Left lung (tissue), 10 donors: ENCODE results near the gene ZNF730. TPM values are rescaled to one million over a fixed set of nuclear protein-coding genes. Genes with fewer than 3 reads are reported as not detected.
"Not testable (repeated sequence)": the region's sequence is repeated elsewhere in the genome, so short reads cannot be mapped to it uniquely, and the experiment has no call there.

ENCODE experiments used
- ATAC-seq: fragments of 200-7000 bp; cut with Tn5 transposase; one replicate; pipeline ENCODE4 v1.9.1; 2020; ENCODE audit warnings: moderate library complexity
- DNase-seq, 4 donors: peaks; one replicate each; pipeline ENCODE4 v3.0.0-alpha.2; 2013 to 2020
- H3K27ac ChIP-seq, 2 donors: fragments of 200-600 bp; sonication (generic) in 1 of 2; one replicate each; pipeline versions ENCODE4 v1.5.0 to v1.8.0; 2020 to 2021
- H3K27me3 ChIP-seq, 2 donors: fragments of 200-600 bp; sonication (generic) in 1 of 2; one replicate each; pipeline versions ENCODE4 v1.5.0 to v1.8.0; 2020 to 2021
- H3K36me3 ChIP-seq, 2 donors: fragments of 200-600 bp; sonication (generic) in 1 of 2; one replicate each; pipeline versions ENCODE4 v1.5.0 to v1.8.0; 2020 to 2021
- H3K4me1 ChIP-seq, 2 donors: fragments of 200-600 bp; one replicate each; pipeline ENCODE4 v1.8.0; 2021
- H3K4me3 ChIP-seq, 2 donors: fragments of 200-600 bp; sonication (generic) in 1 of 2; one replicate each; pipeline versions ENCODE4 v1.5.0 to v1.8.0; 2020 to 2021; ENCODE audit warnings: mild to moderate bottlenecking in 1 of 2
- H3K9me3 ChIP-seq, 2 donors: fragments of 200-600 bp; sonication (generic) in 1 of 2; one replicate each; pipeline versions ENCODE4 v1.5.0 to v1.8.0; 2020 to 2021
- CTCF ChIP-seq, 2 donors: fragments of 200-600 bp; sonication (generic) in 1 of 2; IDR thresholded peaks; one replicate each; pipeline versions ENCODE4 v1.5.0 to v1.8.0; 2021; ENCODE audit warnings: antibody characterized with exemption in 2 of 2
- intact Hi-C, 2 donors: fragments of 100-400 bp; cut with DNase I; formaldehyde crosslinking; loops; one replicate each; pipeline versions ENCODE4 v1.11.2 to v1.14.2; 2022
- polyA plus RNA-seq, 6 donors: library from polyadenylated mRNA; unstranded; fragments of 120-200 nt; gene quantifications; one replicate each; pipeline ENCODE4 v1.2.1, GENCODE V29; 2013; ENCODE audit not compliant: insufficient read length in 6 of 6
- total RNA-seq, 2 donors: library from RNA; stranded (reverse); fragmentation: NEBNext Ultra II Directional; extraction: Animal tissue kit (Norgen Biotek cat#: 25700); gene quantifications; one replicate each; pipeline ENCODE4 v1.2.1, GENCODE V29; 2021
- donor health status: DM: no; HTN: yes; CAD: no.
- donor health status: DM: no; HTN: no; CAD: no.

Gene ZNF730
- total and polyA plus RNA-seq, 8 donors, result 2.8 to 14.0 (median 10.6) TPM

- intact Hi-C loops, result no loop called here
- Histone ChIP-seq H3K4me1 (no peaks in the 10 kb centered on the region), H3K9me3 (peaks cover 0 to 28% of the 10 kb centered on the region in 2 donors), H3K36me3 (peaks cover 0 to 12% of the 10 kb centered on the region in 2 donors), H3K4me3 (no peak overlapping the region), H3K27ac (no peak overlapping the region), H3K27me3 (no peaks in the 10 kb centered on the region)
- TF ChIP-seq CTCF (IDR thresholded peaks at IDR 0.05), result no peak
- DNase-seq (no peak), ATAC-seq (no peak)
These were observed 15.6 kb upstream of the ZNF730 start for GRCh38 chr19:23101241-23101640.

- H3K4me3 ChIP-seq, result no peak overlapping the region
- DNase-seq, result no peak
These were observed 1.6 kb downstream of the ZNF730 start for GRCh38 chr19:23118400-23118799.

GRCh38 chr19:23134211-23134610 is 17.4 kb downstream of the ZNF730 start:
- H3K4me1 ChIP-seq, intact Hi-C loops, H3K4me3 ChIP-seq, ATAC-seq, H3K27me3 ChIP-seq, DNase-seq, H3K27ac ChIP-seq: not testable (repeated sequence)
- Histone ChIP-seq H3K9me3 (peaks cover 0 to 70% of the 10 kb centered on the region in 2 donors), H3K36me3 (peaks cover 0 to 13% of the 10 kb centered on the region in 2 donors)

More at GRCh38 chr19:23118400-23118799, 1.6 kb downstream of the ZNF730 start:
- no peaks in the 10 kb centered on the region for H3K36me3 ChIP-seq
- intact Hi-C loops, result no loop called here
- H3K27ac ChIP-seq, result no peak overlapping the region
- H3K4me1 ChIP-seq, result peaks cover 0 to 3% of the 10 kb centered on the region in 2 donors
- peaks cover 0 to 12% of the 10 kb centered on the region in 2 donors for H3K27me3 ChIP-seq
- ATAC-seq, result no peak
- no peak for TF ChIP-seq CTCF (IDR thresholded peaks at IDR 0.05)
- H3K9me3 ChIP-seq, result peaks cover 0 to 13% of the 10 kb centered on the region in 2 donors

GRCh38 chr19:23145617-23146415 is 29.0 kb downstream of the ZNF730 start:
- Histone ChIP-seq H3K9me3 (peaks cover 0 to 96% of the 10 kb centered on the region in 2 donors), H3K4me3 (no peak overlapping the region), H3K27me3 (no peaks in the 10 kb centered on the region), H3K4me1 (no peaks in the 10 kb centered on the region), H3K27ac (no peak overlapping the region), H3K36me3 (peaks cover 0 to 2% of the 10 kb centered on the region in 2 donors)
- ATAC-seq, result no peak
- no peak for TF ChIP-seq CTCF (IDR thresholded peaks at IDR 0.05)
- intact Hi-C loops, result no loop called here
- DNase-seq, result no peak

- Histone ChIP-seq H3K36me3 (no peaks in the 10 kb centered on the region), H3K27me3 (no peaks in the 10 kb centered on the region), H3K27ac (no peak overlapping the region), H3K4me1 (no peaks in the 10 kb centered on the region), H3K9me3 (peaks cover 0 to 63% of the 10 kb centered on the region in 2 donors), H3K4me3 (no peak overlapping the region)
- TF ChIP-seq CTCF (IDR thresholded peaks at IDR 0.05), result no peak
- ATAC-seq, result no peak
- intact Hi-C loops, result no loop called here
- no peak for DNase-seq
These were observed 43.9 kb downstream of the ZNF730 start for GRCh38 chr19:23160766-23161165.

GRCh38 chr19:23168286-23168685 is 51.5 kb downstream of the ZNF730 start:
- H3K4me1 ChIP-seq, H3K27ac ChIP-seq, ATAC-seq, intact Hi-C loops, H3K36me3 ChIP-seq, DNase-seq, H3K4me3 ChIP-seq, H3K27me3 ChIP-seq: not testable (repeated sequence)
- peaks cover 0 to 27% of the 10 kb centered on the region in 2 donors for H3K9me3 ChIP-seq
